Measurements from ENCODE around the gene ITGB8. TPM values are rescaled to one million over a fixed set of nuclear protein-coding genes. Genes with fewer than 3 reads are reported as not detected.
A peak's percentile ranks its signal among the peaks of the same experiment; 100 is the strongest.
"Not testable (repeated sequence)": the region's sequence is repeated elsewhere in the genome, so short reads cannot be mapped to it uniquely, and the experiment has no call there.

ITGB8 gene
- total and polyA plus RNA-seq, 9 of the 15 experiments (the other 6 are each of a cell fraction or from before 2014, with no cell fraction given): under 0.01 to 0.03 (median 0.02) TPM; not detected in 6

GRCh38 chr7:20389192-20389591, 58.5 kb downstream of the ITGB8 start:
- H4K20me1 ChIP-seq (replicated peaks; ENCODE audit: control insufficient read depth, insufficient read depth, low read length); ATAC-seq; CTCF ChIA-PET (ENCODE audit: low intra/inter-chr PET ratio); intact Hi-C loops (cut with micrococcal nuclease); H3K27me3 ChIP-seq (ENCODE audit: control insufficient read depth in 2 of 2, insufficient read depth in 2 of 2, low read length in 2 of 2); BruUV-seq (replicated peaks); POLR2A ChIA-PET; DNase-seq (ENCODE audit: extremely low read depth in 1 of 4, low spot score in 3 of 4); H3K27ac ChIP-seq (ENCODE audit: extremely low read depth, low read depth, low read length); H3K36me3 ChIP-seq (ENCODE audit: control insufficient read depth, insufficient read depth, low read length); H3K4me1 ChIP-seq (replicated peaks in 1 of 2; ENCODE audit: control insufficient read depth in 2 of 2, insufficient read depth in 2 of 2, low read length in 2 of 2); H2AFZ ChIP-seq (ENCODE audit: low read depth, low read length); FAIRE-seq; H3K79me2 ChIP-seq (ENCODE audit: control insufficient read depth, insufficient read depth, low read length); in situ Hi-C loops (cut with MboI); H3K9ac ChIP-seq (ENCODE audit: insufficient read depth in 1 of 2, low read depth in 2 of 2, low read length in 2 of 2); H3K4me2 ChIP-seq (ENCODE audit: insufficient read depth, low read length); H3K4me3 ChIP-seq; H3K9me1 ChIP-seq (ENCODE audit: control insufficient read depth, insufficient read depth, low read length); H3K9me3 ChIP-seq (replicated peaks; ENCODE audit: control insufficient read depth, insufficient read depth, low read depth, low read length): not testable (repeated sequence)
- 0% methylated on average over 2 of the region's 2 CpGs for WGBS (ENCODE audit: insufficient coverage, low coverage, missing lambda C conversion rate)
- TF ChIP-seq SPI1 (IDR thresholded peaks at IDR 0.05; ENCODE audit: borderline replicate concordance, low read depth, low read length): peak; percentile 59; the same call in 1 of the 2 replicates

GRCh38 chr7:20393021-20393610, 62.4 kb downstream of the ITGB8 start:
- DNase-seq (ENCODE audit: extremely low read depth in 1 of 4, low spot score in 3 of 4): no peak

More at GRCh38 chr7:20393021-20393610, 62.4 kb downstream of the ITGB8 start:
- H3K4me2 ChIP-seq (ENCODE audit: insufficient read depth, low read length): no peak overlapping the region
- H3K9ac ChIP-seq (ENCODE audit: insufficient read depth in 1 of 2, low read depth in 2 of 2, low read length in 2 of 2): no peak overlapping the region
- H3K9me1 ChIP-seq (ENCODE audit: control insufficient read depth, insufficient read depth, low read length): no peaks in the 10 kb centered on the region
- no peaks in the 10 kb centered on the region for H4K20me1 ChIP-seq (replicated peaks; ENCODE audit: control insufficient read depth, insufficient read depth, low read length)
- H3K4me3 ChIP-seq: no peak overlapping the region
- no peaks in the 10 kb centered on the region for H3K79me2 ChIP-seq (ENCODE audit: control insufficient read depth, insufficient read depth, low read length)
- in situ Hi-C loops (cut with MboI): no loop called here
- no peaks in the 10 kb centered on the region for H3K4me1 ChIP-seq (replicated peaks in 1 of 2; ENCODE audit: control insufficient read depth in 2 of 2, insufficient read depth in 2 of 2, low read length in 2 of 2)
- H3K27me3 ChIP-seq (ENCODE audit: control insufficient read depth in 2 of 2, insufficient read depth in 2 of 2, low read length in 2 of 2): no peaks in the 10 kb centered on the region
- H3K36me3 ChIP-seq (ENCODE audit: control insufficient read depth, insufficient read depth, low read length): no peaks in the 10 kb centered on the region
- POLR2A ChIA-PET: no interaction called here
- CTCF ChIA-PET (ENCODE audit: low intra/inter-chr PET ratio): no interaction called here
- no peak overlapping the region for H2AFZ ChIP-seq (ENCODE audit: low read depth, low read length)
- WGBS (ENCODE audit: insufficient coverage, low coverage, missing lambda C conversion rate): 0% methylated on average over 2 of the region's 2 CpGs
- intact Hi-C loops (cut with micrococcal nuclease): no loop called here
- H3K9me3 ChIP-seq (replicated peaks; ENCODE audit: control insufficient read depth, insufficient read depth, low read depth, low read length): no peaks in the 10 kb centered on the region
- BruUV-seq (replicated peaks): no TSS peak
- FAIRE-seq: no peak
- no peak for TF ChIP-seq MBD2 (IDR thresholded peaks at IDR 0.05; ENCODE audit: borderline replicate concordance, low read depth)
- TF ChIP-seq GTF2E2 (tag; IDR thresholded peaks at IDR 0.05): no peak
- no peak for TF ChIP-seq ZBTB7A (IDR thresholded peaks at IDR 0.05; ENCODE audit: borderline replicate concordance, control insufficient read depth, low read depth, low read length)
- TF ChIP-seq ZNF274 (IDR thresholded peaks at IDR 0.05; ENCODE audit: borderline replicate concordance, low read depth, low read length): no peak
- no peak for TF ChIP-seq RUNX1 (IDR thresholded peaks at IDR 0.05; ENCODE audit: low read depth)
- TF ChIP-seq ZNF707 (CRISPR knock-in tag; conservative IDR thresholded peaks at IDR 0.05): no peak
- H3K27ac ChIP-seq (ENCODE audit: extremely low read depth, low read depth, low read length): no peak overlapping the region
- ATAC-seq: no peak
